Kidney (tissue), 14 donors: Measurements from ENCODE around the gene CIAO2B. TPM values are rescaled to one million over a fixed set of nuclear protein-coding genes. Genes with fewer than 3 reads are reported as not detected.
A peak's percentile ranks its signal among the peaks of the same experiment; 100 is the strongest.

Source experiments
- DNase-seq, 5 donors: peaks; one replicate each; pipeline ENCODE4 v3.0.0-alpha.2; 2013 to 2020
- FAIRE-seq: peaks from 2 replicates; lab custom pipeline; 2012; peaks lifted over from hg19 to GRCh38; lab: Jason Lieb, UNC
- H3K27ac ChIP-seq, 2 donors: one replicate each; pipeline ENCODE4 v1.7.0; 2013; ENCODE audit warnings: low read depth in 2 of 2, low read length in 2 of 2, inconsistent platforms in 1 of 2
- H3K27me3 ChIP-seq: one replicate; pipeline ENCODE4 v1.7.1; 2013; ENCODE audit warnings: low read length, inconsistent platforms; ENCODE audit not compliant: control insufficient read depth, insufficient read depth
- H3K36me3 ChIP-seq, 3 donors: one replicate each; pipeline versions ENCODE4 v1.7.0 to v1.7.1; 2013; ENCODE audit warnings: low read length in 3 of 3, control low read depth in 1 of 3, inconsistent platforms in 1 of 3; ENCODE audit not compliant: insufficient read depth in 3 of 3, control insufficient read depth in 2 of 3
- H3K4me1 ChIP-seq, 3 donors: one replicate each; pipeline versions ENCODE4 v1.7.0 to v1.7.1; 2013; ENCODE audit warnings: low read length in 3 of 3, inconsistent platforms in 1 of 3, low read depth in 1 of 3; ENCODE audit not compliant: control insufficient read depth in 2 of 3, insufficient read depth in 2 of 3
- H3K4me3 ChIP-seq, 3 donors: one replicate each; pipeline versions ENCODE4 v1.7.0 to v1.8.1; 2013; ENCODE audit warnings: low read length in 3 of 3, control low read depth in 1 of 3, inconsistent platforms in 1 of 3
- H3K9ac ChIP-seq, 3 donors: one replicate each; pipeline versions ENCODE4 v1.7.0 to v1.7.1; 2013; ENCODE audit warnings: low read length in 3 of 3, control low read depth in 1 of 3, inconsistent platforms in 1 of 3
- H3K9me3 ChIP-seq, 3 donors: one replicate each; pipeline versions ENCODE4 v1.7.0 to v1.7.1; 2013; ENCODE audit warnings: low read length in 3 of 3, control low read depth in 1 of 3, inconsistent platforms in 1 of 3; ENCODE audit not compliant: control insufficient read depth in 2 of 3, insufficient read depth in 1 of 3
- CTCF ChIP-seq: IDR thresholded peaks from 3 replicates; pipeline ENCODE4 v1.5.1; 2012; ENCODE audit warnings: mild to moderate bottlenecking, moderate library complexity, borderline replicate concordance; ENCODE audit not compliant: insufficient read depth; ENCODE audit errors: extremely low read depth
- intact Hi-C: fragments of 100-400 bp; cut with DNase I; formaldehyde crosslinking; loops from one replicate; pipeline ENCODE4 v1.11.1; 2022
- polyA plus RNA-seq: library from polyadenylated mRNA; stranded (reverse); fragments of 350-450 nt; fragmentation: Illumina TruSeq; extraction: RNeasy Lipid Tissue Mini Kit (QIAGEN cat#74804); gene quantifications from one replicate; pipeline ENCODE4 v1.2.3, GENCODE V29; 2014; ENCODE audit warnings: low read depth, low replicate concordance; ENCODE audit not compliant: insufficient read depth
- total RNA-seq: library from RNA; stranded (reverse); fragmentation: NEBNext Ultra II Directional; extraction: Animal tissue kit (Norgen Biotek cat#: 25700); gene quantifications from one replicate; pipeline ENCODE4 v1.2.1, GENCODE V29; 2021
- donor health status: control.
- donor health status: control.
- donor health status: control.
- donor health status: control.
- donor health status: control.
- donor health status: DM: yes; HTN: yes; CAD: no.
- donor health status: Normal renal cell carcinoma (clear cell type).

CIAO2B gene
- total and polyA plus RNA-seq, 2 donors from 2014 or later = 71.2 to 284 TPM

- no peaks in the 10 kb centered on the region for H3K27me3 ChIP-seq
- FAIRE-seq (no peak), DNase-seq (peak; percentile 90 to 97 (median 93))
- H3K36me3 ChIP-seq = peaks cover 0 to 12% (median 3%) of the 10 kb centered on the region in 3 donors
- peaks cover 0 to 38% (median 27%) of the 10 kb centered on the region in 3 donors for H3K4me1 ChIP-seq
- no peak for TF ChIP-seq CTCF
- H3K9me3 ChIP-seq = no peaks in the 10 kb centered on the region
- intact Hi-C loops = no loop called here
- H3K9ac ChIP-seq = peak within 1 kb of the TSS in 2 of 3 donors; percentile 87 to 88
- H3K27ac ChIP-seq = peak within 1 kb of the TSS; percentile 93
- H3K4me3 ChIP-seq = peak within 1 kb of the TSS; percentile 42 to 86 (median 84)
Observed at GRCh38 chr16:66918803-66919568, 15.2 kb downstream of the CIAO2B start, which contains the start of gene CDH16. TSS of gene CDH16 (minus strand) at chr16:66918885. CDS start at chr16:66918065, 820 bp downstream.

DNA sequence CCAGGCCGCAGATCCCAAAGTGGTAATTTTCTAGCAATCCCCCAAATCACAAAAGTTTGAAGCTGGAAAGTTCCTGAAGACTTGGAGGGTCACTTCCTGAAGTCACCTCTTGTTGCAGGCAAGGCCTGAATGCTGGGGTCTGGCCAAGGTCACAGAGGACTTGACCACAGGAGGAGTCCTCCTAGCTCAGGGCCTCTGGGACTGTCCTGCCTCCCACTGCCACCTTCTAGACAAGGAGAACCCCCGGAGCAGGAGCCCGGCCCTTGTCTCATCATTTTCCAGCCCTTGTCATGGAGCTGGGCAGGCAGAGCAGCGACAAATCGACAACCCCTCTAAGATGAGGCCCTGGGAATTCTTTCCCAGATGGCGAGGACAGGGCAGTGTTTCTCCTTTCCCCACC, 15.8 kb downstream of the CIAO2B start:
- intact Hi-C loops = no loop called here
- DNase-seq (no peak), FAIRE-seq (no peak)
- H3K36me3 ChIP-seq = peaks cover 0 to 12% (median 3%) of the 10 kb centered on the region in 3 donors
- peak overlapping the region; percentile 42 to 86 (median 84) for H3K4me3 ChIP-seq
- H3K4me1 ChIP-seq = peaks cover 0 to 38% (median 27%) of the 10 kb centered on the region in 3 donors
- peak overlapping the region in 2 of 3 donors; percentile 87 to 88 for H3K9ac ChIP-seq
- H3K9me3 ChIP-seq = no peaks in the 10 kb centered on the region
- no peak for TF ChIP-seq CTCF
- H3K27ac ChIP-seq = peak overlapping the region; percentile 93
- H3K27me3 ChIP-seq = no peaks in the 10 kb centered on the region

DNA sequence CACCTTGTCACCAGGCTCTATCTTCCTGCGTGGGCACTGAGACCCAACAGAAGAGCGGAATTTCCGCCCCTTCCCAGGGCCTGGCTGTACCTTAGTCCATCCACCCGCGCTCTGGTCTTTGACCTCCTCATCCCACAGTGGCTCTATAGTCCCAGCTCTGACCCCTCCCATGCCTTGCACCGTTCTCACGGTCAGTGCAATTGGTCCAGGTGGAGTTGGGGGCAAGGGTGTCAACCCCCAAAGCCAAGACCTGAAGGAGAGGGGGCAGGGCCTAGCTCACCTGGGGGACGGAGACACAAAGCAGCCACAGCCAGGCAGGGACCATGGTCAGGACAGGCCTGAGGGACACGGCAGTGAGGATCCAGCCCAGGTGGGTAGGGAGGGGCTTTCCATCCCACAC, 16.5 kb downstream of the CIAO2B start:
- Histone ChIP-seq H3K4me1 (peaks cover 0 to 35% (median 27%) of the 10 kb centered on the region in 3 donors), H3K9me3 (no peaks in the 10 kb centered on the region), H3K27me3 (no peaks in the 10 kb centered on the region), H3K36me3 (peaks cover 0 to 14% (median 3%) of the 10 kb centered on the region in 3 donors), H3K27ac (peak overlapping the region; percentile 93), H3K9ac (peak overlapping the region in 2 of 3 donors; percentile 87 to 88), H3K4me3 (peak overlapping the region; percentile 7 to 86 (median 84))
- TF ChIP-seq CTCF = no peak
- FAIRE-seq (no peak), DNase-seq (no peak)
- intact Hi-C loops = no loop called here
